HG03103 (cell line): ENCODE data around the gene CEACAM16.
"Not testable (repeated sequence)": the region's sequence is repeated elsewhere in the genome, so short reads cannot be mapped to it uniquely, and the experiment has no call there.

ENCODE experiments used
- ATAC-seq: cut with Tn5 transposase; IDR thresholded peaks from one replicate; pipeline ENCODE4 v1.9.1; 2021; ENCODE audit warnings: low read depth; ENCODE audit not compliant: unreplicated experiment

The CEACAM16 gene

GRCh38 chr19:44675521-44675920 lies 23.4 kb upstream of the CEACAM16 start:
- ATAC-seq, result no peak

- no peak for ATAC-seq
Measured at GRCh38 chr19:44677019-44677811, 21.7 kb upstream of the CEACAM16 start.

- no peak for ATAC-seq
Measured at GRCh38 chr19:44680536-44680935, 18.4 kb upstream of the CEACAM16 start.

- ATAC-seq, result no peak
Measured at GRCh38 chr19:44681992-44682790, 16.8 kb upstream of the CEACAM16 start.

- no peak for ATAC-seq
Measured at GRCh38 chr19:44682807-44683206, 16.1 kb upstream of the CEACAM16 start.

GRCh38 chr19:44683434-44684210 lies 15.3 kb upstream of the CEACAM16 start:
- no peak for ATAC-seq

- ATAC-seq, result not testable (repeated sequence)
Measured at GRCh38 chr19:44684396-44684795, 14.6 kb upstream of the CEACAM16 start.

- ATAC-seq, result no peak
Measured at GRCh38 chr19:44684892-44685863, 13.8 kb upstream of the CEACAM16 start.

- no peak for ATAC-seq
Measured at GRCh38 chr19:44685877-44686276, 13.1 kb upstream of the CEACAM16 start.

- no peak for ATAC-seq
Measured at GRCh38 chr19:44686896-44687295, 12.1 kb upstream of the CEACAM16 start.

- no peak for ATAC-seq
Measured at GRCh38 chr19:44687888-44688287, 11.1 kb upstream of the CEACAM16 start.

- no peak for ATAC-seq
Measured at GRCh38 chr19:44689290-44690130, 9.4 kb upstream of the CEACAM16 start.

- no peak for ATAC-seq
Measured at GRCh38 chr19:44690131-44690440, 8.9 kb upstream of the CEACAM16 start.

- ATAC-seq, result no peak
Measured at GRCh38 chr19:44692379-44692721, 6.6 kb upstream of the CEACAM16 start.

GRCh38 chr19:44694184-44694579 lies 4.8 kb upstream of the CEACAM16 start:
- no peak for ATAC-seq

GRCh38 chr19:44696939-44697669 lies 1.8 kb upstream of the CEACAM16 start:
- ATAC-seq, result no peak

- no peak for ATAC-seq
Measured at GRCh38 chr19:44697670-44698034, 1.3 kb upstream of the CEACAM16 start.

GRCh38 chr19:44700547-44700946 lies 1.6 kb downstream of the CEACAM16 start:
- no peak for ATAC-seq

GRCh38 chr19:44701228-44701627 lies 2.3 kb downstream of the CEACAM16 start:
- ATAC-seq, result no peak
